K562 (cell line): Measurements from ENCODE around the gene BICD1.

Source experiments
- CTCF ChIP-seq, 3 experiments: IDR thresholded peaks in 2 of 3; conservative IDR thresholded peaks in 1 of 3; 2 replicates each; pipeline ENCODE4 v1.5.1; 2011 to 2012; ENCODE audit warnings: low read length in 3 of 3, mild to moderate bottlenecking in 3 of 3, control low read depth in 2 of 3, improper control_type of control experiment in 1 of 3, inconsistent platforms in 1 of 3, low read depth in 1 of 3, mixed read lengths in 1 of 3, moderate library complexity in 1 of 3; ENCODE audit not compliant: insufficient read depth in 2 of 3
- FOXO4 ChIP-seq: fragments of 450-650 bp; formaldehyde crosslinking; IDR thresholded peaks from 2 replicates; pipeline ENCODE4 v1.4.0; 2020; ENCODE audit warnings: mild to moderate bottlenecking, moderate library complexity
- JUND ChIP-seq, 2 experiments: IDR thresholded peaks; 2 replicates in 1 of 2; 3 replicates in 1 of 2; pipeline ENCODE4 v1.6.1; 2011; ENCODE audit warnings: borderline replicate concordance in 2 of 2, low read depth in 2 of 2, low read length in 2 of 2, improper control_type of control experiment in 1 of 2, missing biosample characterization in 1 of 2, missing genetic modification characterization in 1 of 2, missing genetic modification reagents in 1 of 2
- TAF7 ChIP-seq: fragments of 450-650 bp; IDR thresholded peaks from 2 replicates; pipeline ENCODE4 v1.6.1; 2016; ENCODE audit warnings: missing genetic modification characterization, missing compliant biosample characterization
- TF ChIP-seq, protein P1 (sequence below): fragments of 150-350 bp; conservative IDR thresholded peaks from 2 replicates; pipeline ENCODE4 v1.6.1; 2014; ENCODE audit warnings: low read length

DNA sequence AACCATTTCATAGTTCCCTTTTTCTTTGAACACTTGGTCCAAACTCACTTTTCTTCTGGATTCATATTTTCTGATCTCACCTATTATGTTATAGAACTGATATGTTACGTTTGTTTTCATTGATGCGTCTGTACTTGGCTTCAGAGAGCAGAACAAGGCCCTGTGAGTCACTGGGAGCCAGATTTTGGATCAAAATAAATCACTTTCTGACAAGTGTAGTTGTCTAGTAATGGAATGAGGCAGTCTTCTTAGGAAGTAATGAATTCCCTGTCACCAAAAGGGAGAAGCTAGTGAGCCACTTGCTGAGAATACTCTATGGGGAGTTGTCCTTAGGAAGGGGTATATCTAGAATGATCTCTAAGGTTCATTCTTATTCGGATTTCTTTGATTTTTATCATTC, 10.2 kb downstream of the BICD1 start:
- TF ChIP-seq TAF7 (tag) (no peak), CTCF (IDR thresholded peaks at IDR 0.05 in 2 of 3, conservative IDR thresholded peaks at IDR 0.05 in 1 of 3; ENCODE audit: insufficient read depth in 2 of 3, low read depth in 1 of 3, low read length in 3 of 3) (no peak), JUND (IDR thresholded peaks at IDR 0.05; ENCODE audit: borderline replicate concordance, low read depth, low read length) (no peak), JUND (tag; IDR thresholded peaks at IDR 0.05; ENCODE audit: borderline replicate concordance, low read depth, low read length) (no peak), FOXO4 (no peak)
- TF ChIP-seq, protein P1, sequence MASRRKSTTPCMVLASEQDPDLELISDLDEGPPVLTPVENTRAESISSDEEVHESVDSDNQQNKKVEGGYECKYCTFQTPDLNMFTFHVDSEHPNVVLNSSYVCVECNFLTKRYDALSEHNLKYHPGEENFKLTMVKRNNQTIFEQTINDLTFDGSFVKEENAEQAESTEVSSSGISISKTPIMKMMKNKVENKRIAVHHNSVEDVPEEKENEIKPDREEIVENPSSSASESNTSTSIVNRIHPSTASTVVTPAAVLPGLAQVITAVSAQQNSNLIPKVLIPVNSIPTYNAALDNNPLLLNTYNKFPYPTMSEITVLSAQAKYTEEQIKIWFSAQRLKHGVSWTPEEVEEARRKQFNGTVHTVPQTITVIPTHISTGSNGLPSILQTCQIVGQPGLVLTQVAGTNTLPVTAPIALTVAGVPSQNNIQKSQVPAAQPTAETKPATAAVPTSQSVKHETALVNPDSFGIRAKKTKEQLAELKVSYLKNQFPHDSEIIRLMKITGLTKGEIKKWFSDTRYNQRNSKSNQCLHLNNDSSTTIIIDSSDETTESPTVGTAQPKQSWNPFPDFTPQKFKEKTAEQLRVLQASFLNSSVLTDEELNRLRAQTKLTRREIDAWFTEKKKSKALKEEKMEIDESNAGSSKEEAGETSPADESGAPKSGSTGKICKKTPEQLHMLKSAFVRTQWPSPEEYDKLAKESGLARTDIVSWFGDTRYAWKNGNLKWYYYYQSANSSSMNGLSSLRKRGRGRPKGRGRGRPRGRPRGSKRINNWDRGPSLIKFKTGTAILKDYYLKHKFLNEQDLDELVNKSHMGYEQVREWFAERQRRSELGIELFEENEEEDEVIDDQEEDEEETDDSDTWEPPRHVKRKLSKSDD: no peak
